ENCODE data around the gene NOX4. TPM values are rescaled to one million over a fixed set of nuclear protein-coding genes. Genes with fewer than 3 reads are reported as not detected.

NOX4 gene
- total and polyA plus RNA-seq, 2 of the 8 experiments (the other 6 are each of a cell fraction or from before 2014, with no cell fraction given) = 2.0 to 2.3 TPM

- TF ChIP-seq CHD7 (IDR thresholded peaks at IDR 0.05; ENCODE audit: insufficient replicate concordance, low read length) (no peak), SAP30 (IDR thresholded peaks at IDR 0.05; ENCODE audit: insufficient read depth, insufficient replicate concordance, low read length) (no peak), RXRA (IDR thresholded peaks at IDR 0.05; ENCODE audit: insufficient read depth, low read depth, low read length) (no peak), RBBP5 (IDR thresholded peaks at IDR 0.05; ENCODE audit: borderline replicate concordance, low read depth, low read length) (no peak), EP300 (IDR thresholded peaks at IDR 0.05; ENCODE audit: borderline replicate concordance in 1 of 2, low read depth in 2 of 2, low read length in 2 of 2) (no peak), GTF2F1 (IDR thresholded peaks at IDR 0.05; ENCODE audit: borderline replicate concordance, low read depth, low read length) (no peak), TCF12 (IDR thresholded peaks at IDR 0.05; ENCODE audit: low read depth, low read length) (no peak), NANOG (IDR thresholded peaks at IDR 0.05; ENCODE audit: insufficient read depth, low read depth, low read length, poor library complexity, severe bottlenecking) (no peak)
Measured at GRCh38 chr11:89535221-89535620, 44.0 kb upstream of the NOX4 start (continued).

Data from H1 (cell line).